GM23338 (cell line): ENCODE results near the gene SLC49A4. TPM values are rescaled to one million over a fixed set of nuclear protein-coding genes. Genes with fewer than 3 reads are reported as not detected.

ENCODE experiments used
- ATAC-seq: fragments of 200-7000 bp; cut with Tn5 transposase; 3 replicates; pipeline ENCODE4 v1.9.1; 2020
- DNase-seq: peaks from one replicate; pipeline ENCODE4 v3.0.0-alpha.2; 2015; ENCODE audit warnings: low spot score
- H2AFZ ChIP-seq: fragments of 200-600 bp; sonication (generic); 2 replicates; pipeline ENCODE4 v1.8.0; 2016; ENCODE audit warnings: antibody characterized with exemption, mild to moderate bottlenecking, moderate library complexity
- H3F3A ChIP-seq: fragments of 200-600 bp; sonication (generic); replicated peaks from 2 replicates; pipeline ENCODE4 v1.8.0; 2017; ENCODE audit warnings: antibody characterized with exemption, mixed run types, low read depth
- H3K27ac ChIP-seq: fragments of 200-600 bp; sonication (generic); 2 replicates; pipeline ENCODE4 v1.6.1; 2016; ENCODE audit warnings: low read depth
- H3K27me3 ChIP-seq: fragments of 200-600 bp; sonication (generic); 2 replicates; pipeline ENCODE4 v1.8.0; 2016; ENCODE audit warnings: mild to moderate bottlenecking, mixed run types, moderate library complexity; ENCODE audit not compliant: insufficient read depth
- H3K36me3 ChIP-seq: fragments of 200-600 bp; sonication (generic); 2 replicates; pipeline ENCODE4 v1.8.0; 2016; ENCODE audit warnings: mild to moderate bottlenecking; ENCODE audit not compliant: insufficient read depth
- H3K4me1 ChIP-seq: fragments of 200-600 bp; sonication (generic); 2 replicates; pipeline ENCODE4 v1.8.0; 2016; ENCODE audit warnings: mild to moderate bottlenecking, moderate library complexity; ENCODE audit not compliant: insufficient read depth
- H3K4me2 ChIP-seq: fragments of 200-600 bp; sonication (generic); 2 replicates; pipeline ENCODE4 v1.7.1; 2017; ENCODE audit warnings: mixed run types
- H3K4me3 ChIP-seq: fragments of 200-600 bp; sonication (generic); 2 replicates; pipeline ENCODE4 v1.6.1; 2016; ENCODE audit warnings: mixed run types
- H3K79me2 ChIP-seq: fragments of 200-600 bp; sonication (generic); replicated peaks from 2 replicates; pipeline ENCODE4 v1.8.0; 2017; ENCODE audit warnings: mild to moderate bottlenecking; ENCODE audit not compliant: insufficient read depth
- H3K9me2 ChIP-seq: fragments of 200-600 bp; sonication (generic); 2 replicates; pipeline ENCODE4 v1.8.0; 2017; ENCODE audit not compliant: insufficient read depth
- H4K20me1 ChIP-seq: fragments of 200-600 bp; sonication (generic); replicated peaks from 2 replicates; pipeline ENCODE4 v1.8.0; 2017; ENCODE audit warnings: mild to moderate bottlenecking; ENCODE audit not compliant: insufficient read depth
- H3K27ac Mint-ChIP-seq: 2 replicates; pipeline ENCODE4 v1.8.0; 2020; ENCODE audit warnings: inconsistent platforms, mild to moderate bottlenecking, moderate library complexity, mixed read lengths
- H3K27me3 Mint-ChIP-seq: 3 replicates; pipeline ENCODE4 v1.8.0; 2022; ENCODE audit warnings: low read depth, mild to moderate bottlenecking, moderate library complexity, mixed read lengths, inconsistent platforms; ENCODE audit not compliant: insufficient read depth, poor library complexity
- H3K36me3 Mint-ChIP-seq: 3 replicates; pipeline ENCODE4 v1.8.0; 2021; ENCODE audit warnings: low read depth, mild to moderate bottlenecking, inconsistent platforms, moderate library complexity, mixed read lengths
- H3K4me1 Mint-ChIP-seq: 3 replicates; pipeline ENCODE4 v1.8.0; 2020; ENCODE audit warnings: mild to moderate bottlenecking, inconsistent platforms, mixed read lengths
- H3K4me3 Mint-ChIP-seq: 3 replicates; pipeline ENCODE4 v1.8.0; 2021; ENCODE audit warnings: moderate library complexity, mild to moderate bottlenecking, inconsistent platforms, mixed read lengths
- H3K9me3 Mint-ChIP-seq: 3 replicates; pipeline ENCODE4 v1.8.0; 2020; ENCODE audit warnings: moderate library complexity, mild to moderate bottlenecking, inconsistent platforms, mixed read lengths
- CREB1 ChIP-seq: fragments of 250-450 bp; sonication (Bioruptor Pico); IDR thresholded peaks from 2 replicates; pipeline ENCODE4 v1.5.0; 2020; ENCODE audit warnings: low read depth, mild to moderate bottlenecking, moderate library complexity
- CTCF ChIP-seq, 2 experiments: fragments of 200-600 bp in 1 of 2; sonication (generic) in 1 of 2; conservative IDR thresholded peaks; 2 replicates each; pipeline versions ENCODE4 v1.5.1 to v1.6.1; 2016 to 2017; ENCODE audit warnings: antibody characterized with exemption in 2 of 2, low read depth in 2 of 2, mild to moderate bottlenecking in 2 of 2, moderate library complexity in 1 of 2
- ETS1 ChIP-seq: IDR thresholded peaks from 2 replicates; pipeline ENCODE4 v1.6.1; 2016; ENCODE audit warnings: antibody characterized with exemption
- EZH2 ChIP-seq: fragments of 200-600 bp; sonication (generic); IDR thresholded peaks from one replicate; pipeline ENCODE4 v1.8.0; 2017; ENCODE audit warnings: antibody characterized with exemption, mild to moderate bottlenecking, low read depth; ENCODE audit not compliant: unreplicated experiment
- EZH2phosphoT487 ChIP-seq: fragments of 200-600 bp; sonication (generic); IDR thresholded peaks from one replicate; pipeline ENCODE4 v1.8.1; 2018; ENCODE audit warnings: antibody characterized with exemption; ENCODE audit not compliant: unreplicated experiment
- NANOG ChIP-seq: IDR thresholded peaks from 2 replicates; pipeline ENCODE4 v1.6.1; 2016; ENCODE audit warnings: antibody characterized with exemption, borderline replicate concordance
- POLR2AphosphoS5 ChIP-seq: IDR thresholded peaks from 2 replicates; pipeline ENCODE4 v1.6.1; 2016; ENCODE audit warnings: antibody characterized with exemption, low read depth
- REST ChIP-seq: IDR thresholded peaks from one replicate; pipeline ENCODE4 v1.6.1; 2018; ENCODE audit warnings: antibody characterized with exemption; ENCODE audit not compliant: unreplicated experiment
- ZNF114 ChIP-seq: fragments of 250-450 bp; sonication (Bioruptor Pico); IDR thresholded peaks from 2 replicates; pipeline ENCODE4 v1.5.0; 2020; ENCODE audit warnings: mild to moderate bottlenecking, moderate library complexity
- polyA plus RNA-seq: library from polyadenylated mRNA; unstranded; fragments of >200 nt; fragmentation: Nextera tagmentation; extraction: Ambion mirVana; gene quantifications from 2 replicates; pipeline ENCODE4 v1.2.1, GENCODE V29; 2016
- total RNA-seq: library from RNA; depleted of rRNA; stranded (reverse); fragments of >200 nt; shearing (Covaris generic); gene quantifications from 2 replicates; pipeline ENCODE4 v1.2.3, GENCODE V29; 2014

Gene SLC49A4
- total and polyA plus RNA-seq, 2 experiments from 2014 or later = 3.7 to 16.8 TPM

- DNase-seq = no peak
- Histone ChIP-seq H2AFZ (no peak overlapping the region), H4K20me1 (no peaks in the 10 kb centered on the region), H3K4me1 (peaks cover 16% of the 10 kb centered on the region), H3K27ac (no peak overlapping the region), H3K36me3 (no peaks in the 10 kb centered on the region), H3K79me2 (no peaks in the 10 kb centered on the region), H3F3A (no peaks in the 10 kb centered on the region), H3K27me3 (no peaks in the 10 kb centered on the region), H3K4me3 (no peak overlapping the region), H3K4me2 (no peak overlapping the region), H3K9me2 (no peaks in the 10 kb centered on the region; the same call in 1 of the 2 replicates)
- H3K4me1 Mint-ChIP-seq = peaks cover 26% of the 10 kb centered on the region
- H3K9me3 Mint-ChIP-seq = no peaks in the 10 kb centered on the region
- TF ChIP-seq ZNF114 (CRISPR knock-in tag) = no peak
- no peak for TF ChIP-seq POLR2AphosphoS5
- no peak overlapping the region for H3K27ac Mint-ChIP-seq
- H3K27me3 Mint-ChIP-seq = no peaks in the 10 kb centered on the region
- H3K36me3 Mint-ChIP-seq = no peaks in the 10 kb centered on the region
- H3K4me3 Mint-ChIP-seq = no peak overlapping the region
- no peak for ATAC-seq
These were observed 91.4 kb downstream of the SLC49A4 start for GRCh38 chr3:122886251-122886650.

GRCh38 chr3:122886946-122887345 lies 92.1 kb downstream of the SLC49A4 start:
- no peaks in the 10 kb centered on the region for H4K20me1 ChIP-seq
- H3K79me2 ChIP-seq = no peaks in the 10 kb centered on the region
- H2AFZ ChIP-seq = no peak overlapping the region
- no peaks in the 10 kb centered on the region for H3K27me3 ChIP-seq
- H3K27ac Mint-ChIP-seq = no peak overlapping the region
- H3K36me3 Mint-ChIP-seq = no peaks in the 10 kb centered on the region
- H3K4me3 Mint-ChIP-seq = no peak overlapping the region
- peaks cover 25% of the 10 kb centered on the region for H3K4me1 Mint-ChIP-seq
- no peaks in the 10 kb centered on the region for H3K9me3 Mint-ChIP-seq
- H3K9me2 ChIP-seq = no peaks in the 10 kb centered on the region; the same call in 1 of the 2 replicates
- H3F3A ChIP-seq = no peaks in the 10 kb centered on the region
- H3K36me3 ChIP-seq = no peaks in the 10 kb centered on the region
- no peaks in the 10 kb centered on the region for H3K27me3 Mint-ChIP-seq
- no peak overlapping the region for H3K27ac ChIP-seq
- H3K4me3 ChIP-seq = no peak overlapping the region
- H3K4me2 ChIP-seq = no peak overlapping the region
- peaks cover 16% of the 10 kb centered on the region for H3K4me1 ChIP-seq
- no peak for ATAC-seq
- DNase-seq = no peak
- no peak for TF ChIP-seq POLR2AphosphoS5
- no peak for TF ChIP-seq EZH2
- TF ChIP-seq EZH2phosphoT487 = no peak
- TF ChIP-seq CREB1 (CRISPR knock-in tag) = no peak
- TF ChIP-seq NANOG = no peak
- TF ChIP-seq ZNF114 (CRISPR knock-in tag) = no peak
- no peak for TF ChIP-seq ETS1
- no peak for TF ChIP-seq REST
- no peak for TF ChIP-seq CTCF (conservative IDR thresholded peaks at IDR 0.05; ENCODE audit: low read depth in 2 of 2)
